B cell (primary cell): ENCODE measurements around the gene PEX12. TPM values are rescaled to one million over a fixed set of nuclear protein-coding genes. Genes with fewer than 3 reads are reported as not detected.
A peak's percentile ranks its signal among the peaks of the same experiment; 100 is the strongest.

Experiments
- ATAC-seq: fragments of 200-7000 bp; cut with Tn5 transposase; one replicate; pipeline ENCODE4 v1.10.0; 2021; ENCODE audit warnings: low read depth, mild to moderate bottlenecking, moderate number of reproducible peaks, moderate library complexity
- CTCF ChIA-PET: fragments of 350-600 bp; sonication (Branson Sonifier 250); formaldehyde crosslinking; loops from one replicate; lab custom pipeline; 2021; ENCODE audit warnings: antibody characterized with exemption, inconsistent platforms; lab: Charles Lee
- POLR2A ChIA-PET: fragments of 350-600 bp; sonication (Branson Sonifier 250); formaldehyde crosslinking; loops from one replicate; lab custom pipeline; 2021; ENCODE audit warnings: antibody characterized with exemption; lab: Charles Lee
- DNase-seq: peaks from one replicate; pipeline ENCODE4 v3.0.0; 2013
- H2AFZ ChIP-seq: 2 replicates; pipeline ENCODE4 v1.6.1; 2012; ENCODE audit warnings: mild to moderate bottlenecking, low read depth, low read length; ENCODE audit not compliant: insufficient read depth, poor library complexity, severe bottlenecking
- H3K27ac ChIP-seq, 2 donors: 1 replicate in 1 of 2; 2 replicates in 1 of 2; pipeline ENCODE4 v1.5.1; 2012 to 2013; ENCODE audit warnings: low read length in 2 of 2, mild to moderate bottlenecking in 2 of 2, moderate library complexity in 1 of 2
- H3K27me3 ChIP-seq, 4 experiments: fragments of 200-600 bp in 1 of 4; sonication (generic) in 1 of 4; replicated peaks in 1 of 4; 1 replicate in 2 of 4; 2 replicates in 2 of 4; pipeline versions ENCODE4 v1.6.1 to v1.7.0; 2013 to 2016; ENCODE audit warnings: low read length in 3 of 4, mild to moderate bottlenecking in 2 of 4, mixed read lengths in 1 of 4, moderate library complexity in 1 of 4; ENCODE audit not compliant: insufficient read depth in 4 of 4, control insufficient read depth in 3 of 4; ENCODE audit errors: control extremely low read depth in 1 of 4
- H3K36me3 ChIP-seq, 2 experiments: replicated peaks in 1 of 2; 1 replicate in 1 of 2; 2 replicates in 1 of 2; pipeline versions ENCODE4 v1.6.1 to v1.7.1; 2013; ENCODE audit warnings: low read length in 1 of 2; ENCODE audit not compliant: insufficient read depth in 2 of 2, control insufficient read depth in 1 of 2; ENCODE audit errors: control extremely low read depth in 1 of 2, extremely low read depth in 1 of 2
- H3K4me1 ChIP-seq, 2 donors: fragments of 200-600 bp in 1 of 2; sonication (generic) in 1 of 2; 1 replicate in 1 of 2; 2 replicates in 1 of 2; pipeline versions ENCODE4 v1.5.1 to v1.6.1; 2013 to 2017; ENCODE audit warnings: low read length in 2 of 2; ENCODE audit not compliant: control insufficient read depth in 2 of 2, insufficient read depth in 2 of 2
- H3K4me2 ChIP-seq: replicated peaks from 2 replicates; pipeline ENCODE3; 2012; ENCODE audit warnings: mild to moderate bottlenecking, low read depth, low read length; ENCODE audit not compliant: poor library complexity, severe bottlenecking
- H3K4me3 ChIP-seq, 5 experiments: fragments of 200-600 bp in 1 of 5; sonication (generic) in 1 of 5; 1 replicate in 3 of 5; 2 replicates in 2 of 5; pipeline versions ENCODE4 v1.5.1 to v1.7.0; 2011 to 2016; ENCODE audit warnings: low read length in 4 of 5, mild to moderate bottlenecking in 4 of 5, low read depth in 2 of 5, control low read depth in 1 of 5, moderate library complexity in 1 of 5; ENCODE audit not compliant: insufficient read depth in 1 of 5; ENCODE audit errors: control extremely low read depth in 1 of 5, extremely low read depth in 1 of 5
- H3K79me2 ChIP-seq: fragments of 200-600 bp; sonication (generic); one replicate; pipeline ENCODE4 v1.6.0; 2016; ENCODE audit warnings: low read length; ENCODE audit not compliant: control insufficient read depth, insufficient read depth
- H3K9ac ChIP-seq: fragments of 200-600 bp; sonication (generic); 2 replicates; pipeline ENCODE4 v1.6.1; 2017; ENCODE audit warnings: mild to moderate bottlenecking, low read length, moderate library complexity
- H3K9me3 ChIP-seq, 3 donors: one replicate each; pipeline versions ENCODE4 v1.6.1 to v1.7.1; 2013; ENCODE audit warnings: low read length in 2 of 3; ENCODE audit not compliant: control insufficient read depth in 2 of 3, insufficient read depth in 1 of 3; ENCODE audit errors: control extremely low read depth in 1 of 3
- H4K20me1 ChIP-seq: 2 replicates; pipeline ENCODE4 v1.6.0; 2012; ENCODE audit warnings: mild to moderate bottlenecking, low read length; ENCODE audit not compliant: insufficient read depth, control insufficient read depth, poor library complexity, severe bottlenecking
- H3K27ac Mint-ChIP-seq: one replicate; pipeline ENCODE4 v1.8.0; 2021; ENCODE audit warnings: mixed read lengths
- H3K27me3 Mint-ChIP-seq: one replicate; pipeline ENCODE4 v1.8.0; 2021; ENCODE audit warnings: mixed read lengths
- H3K4me1 Mint-ChIP-seq: one replicate; pipeline ENCODE4 v1.8.0; 2021; ENCODE audit warnings: mixed read lengths
- H3K4me3 Mint-ChIP-seq: one replicate; pipeline ENCODE4 v1.8.0; 2021; ENCODE audit warnings: mixed read lengths
- H3K9me3 Mint-ChIP-seq: one replicate; pipeline ENCODE4 v1.8.0; 2022; ENCODE audit warnings: mixed read lengths; ENCODE audit not compliant: insufficient read depth
- CTCF ChIP-seq: fragments of 200-600 bp; IDR thresholded peaks from one replicate; pipeline ENCODE4 v1.8.0; 2022; ENCODE audit warnings: antibody characterized with exemption, mild to moderate bottlenecking
- EZH2 ChIP-seq: IDR thresholded peaks from 2 replicates; pipeline ENCODE4 v1.6.1; 2012; ENCODE audit warnings: borderline replicate concordance, low read depth, mild to moderate bottlenecking, moderate library complexity, low read length; ENCODE audit not compliant: insufficient read depth, poor library complexity, severe bottlenecking
- WGBS: methylation state at CpG from one replicate; pipeline ENCODE4 v1.1.5; 2013; ENCODE audit warnings: missing lambda C conversion rate; ENCODE audit not compliant: insufficient coverage; 5-methylcytosine and 5-hydroxymethylcytosine counted together
- intact Hi-C: fragments of 100-400 bp; cut with micrococcal nuclease; formaldehyde crosslinking; loops from one replicate; pipeline ENCODE4 v1.10.0; 2022
- polyA plus RNA-seq: library from polyadenylated mRNA; depleted of rRNA; stranded (reverse); fragments of >200 nt; gene quantifications from 2 replicates; pipeline ENCODE4 v1.2.3, GENCODE V29; 2012
- total RNA-seq, 2 donors: library from RNA; stranded (reverse); fragments of 120-200 nt in 1 of 2; gene quantifications; 1 replicate in 1 of 2; 2 replicates in 1 of 2; pipeline versions ENCODE4 v1.2.3 to v1.2.4, GENCODE V29; 2013 to 2022

Gene PEX12
- total and polyA plus RNA-seq, 2 donors (not counting 1 experiment from before 2014, with no cell fraction given) = 2.6 to 5.1 TPM

GRCh38 chr17:35587074-35587961 lies 8.9 kb upstream of the PEX12 start, which contains the start of gene AP2B1:
Gene AP2B1, plus strand, starts transcription at chr17:35587322. Its CDS starts 6,709 bp downstream, at chr17:35594031.
- Histone ChIP-seq H3K4me2 (peak within 1 kb of the TSS; percentile 78), H3K4me3 (peak within 1 kb of the TSS; percentile 59 to 100 (median 90)), H3K27ac (peak within 1 kb of the TSS; percentile 83 to 89), H3K27me3 (no peaks in the 10 kb centered on the region), H3K9me3 (no peaks in the 10 kb centered on the region), H3K4me1 (peaks cover 11 to 19% of the 10 kb centered on the region in 2 donors), H2AFZ (peak within 1 kb of the TSS; percentile 91), H3K36me3 (no peaks in the 10 kb centered on the region), H4K20me1 (no peaks in the 10 kb centered on the region), H3K9ac (peak within 1 kb of the TSS; percentile 87), H3K79me2 (peaks cover 55% of the 10 kb centered on the region)
- ChIA-PET POLR2A (interaction anchor here (0.6 to 1.5 kb wide), 2 partner anchors 9 to 537 kb away, joined by 3 to 27 read pairs; partner anchors contain the start of gene PEX12), CTCF (interaction anchor here (0.7 to 3.2 kb wide), 3 partner anchors 9 to 858 kb away, joined by 3 to 25 read pairs (median 3); partner anchors contain the start of gene PEX12)
- intact Hi-C loops = loop anchor here (1.0 to 5.0 kb wide), 7 partner anchors 9 to 607 kb away; partner anchors contain the start of genes LIG3, PEX12 and TAF15
- Mint-ChIP-seq H3K4me3 (peak within 1 kb of the TSS; percentile 92), H3K27ac (peak within 1 kb of the TSS; percentile 95), H3K27me3 (peaks cover 7% of the 10 kb centered on the region), H3K9me3 (peaks cover 3% of the 10 kb centered on the region), H3K4me1 (peaks cover 33% of the 10 kb centered on the region)
- TF ChIP-seq CTCF (no peak), EZH2 (no peak)
- ATAC-seq (peak; percentile 98), DNase-seq (peak; percentile 99)
- WGBS = under 1% methylated on average over 40 of the region's 50 CpGs
